ENCODE measurements around the gene PAQR3. TPM values are rescaled to one million over a fixed set of nuclear protein-coding genes. Genes with fewer than 3 reads are reported as not detected.
A peak's percentile ranks its signal among the peaks of the same experiment; 100 is the strongest.

Gene PAQR3
- total RNA-seq, 1 experiment from 2014 or later, result 22.0 TPM

DNA sequence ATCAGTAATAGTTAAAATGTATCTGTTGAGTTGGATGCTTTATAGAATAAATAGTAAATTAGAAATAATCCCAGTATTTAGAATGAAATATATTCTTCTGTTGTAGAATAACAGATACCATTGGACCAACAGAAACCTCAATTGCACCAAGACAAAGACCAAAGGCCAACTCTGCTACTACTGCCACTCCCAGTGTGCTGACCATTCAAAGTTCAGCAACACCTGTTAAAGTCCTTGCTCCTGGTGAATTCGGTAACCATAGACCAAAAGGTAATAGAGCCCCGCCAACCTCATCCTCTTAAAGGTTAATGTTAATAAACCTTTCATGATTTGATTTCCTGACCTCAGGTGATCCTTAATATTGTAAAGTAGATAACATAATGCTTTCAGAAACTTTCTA, 73.8 kb downstream of the PAQR3 start:
- no peak for DNase-seq (ENCODE audit: low spot score)
- in situ Hi-C loops (cut with HindIII; ENCODE audit: low sequenced_read_pairs), result no loop called here

DNA sequence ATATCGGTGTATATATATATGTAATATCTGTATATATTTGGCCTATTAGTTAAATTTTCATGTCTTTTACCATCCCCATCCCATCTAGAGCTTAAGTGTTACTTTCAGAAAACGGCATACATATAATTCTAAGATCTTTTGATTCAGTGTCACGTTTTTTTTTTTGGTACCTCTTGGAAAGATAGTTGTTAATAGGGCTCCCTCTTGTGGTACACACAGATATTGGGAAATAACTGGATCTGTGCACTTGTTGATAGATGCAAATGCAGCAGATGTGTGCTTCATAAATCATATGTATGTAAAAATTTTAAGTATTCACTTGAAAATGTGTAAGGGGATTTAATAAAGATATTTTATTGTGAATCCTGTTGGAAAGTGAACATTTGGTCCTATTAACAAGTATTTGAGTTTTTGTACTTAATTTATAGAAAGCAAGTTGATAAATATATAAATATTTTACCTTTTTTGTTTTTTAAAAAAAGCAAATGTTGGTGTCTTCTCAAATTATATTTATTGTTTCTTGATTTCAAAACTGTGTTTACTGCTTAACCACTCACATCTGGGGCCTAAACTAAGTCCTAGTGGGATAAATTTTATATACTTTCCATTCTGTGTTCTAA, 74.7 kb downstream of the PAQR3 start:
- peak; percentile 75 for DNase-seq (ENCODE audit: low spot score)
- in situ Hi-C loops (cut with HindIII; ENCODE audit: low sequenced_read_pairs), result no loop called here

DNA sequence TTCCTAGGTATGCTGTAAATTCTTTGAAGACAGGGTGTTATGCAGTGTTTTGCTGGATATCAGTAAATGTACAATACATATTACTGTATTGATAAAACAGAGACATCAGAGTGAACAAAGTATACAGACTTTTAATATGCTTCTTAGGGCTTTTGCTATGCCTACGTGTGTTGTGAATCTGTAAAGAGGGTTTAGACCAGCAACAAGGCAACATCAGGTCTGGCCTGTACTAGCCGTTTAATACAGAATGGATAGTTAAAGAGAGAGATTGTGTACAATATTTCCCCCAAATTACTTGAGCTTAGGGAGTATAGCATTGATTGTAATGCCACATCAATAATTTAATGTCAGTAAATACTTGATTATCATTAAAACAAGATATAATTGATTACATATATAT, 75.2 kb downstream of the PAQR3 start:
- no peak for DNase-seq (ENCODE audit: low spot score)
- in situ Hi-C loops (cut with HindIII; ENCODE audit: low sequenced_read_pairs), result no loop called here

DNA sequence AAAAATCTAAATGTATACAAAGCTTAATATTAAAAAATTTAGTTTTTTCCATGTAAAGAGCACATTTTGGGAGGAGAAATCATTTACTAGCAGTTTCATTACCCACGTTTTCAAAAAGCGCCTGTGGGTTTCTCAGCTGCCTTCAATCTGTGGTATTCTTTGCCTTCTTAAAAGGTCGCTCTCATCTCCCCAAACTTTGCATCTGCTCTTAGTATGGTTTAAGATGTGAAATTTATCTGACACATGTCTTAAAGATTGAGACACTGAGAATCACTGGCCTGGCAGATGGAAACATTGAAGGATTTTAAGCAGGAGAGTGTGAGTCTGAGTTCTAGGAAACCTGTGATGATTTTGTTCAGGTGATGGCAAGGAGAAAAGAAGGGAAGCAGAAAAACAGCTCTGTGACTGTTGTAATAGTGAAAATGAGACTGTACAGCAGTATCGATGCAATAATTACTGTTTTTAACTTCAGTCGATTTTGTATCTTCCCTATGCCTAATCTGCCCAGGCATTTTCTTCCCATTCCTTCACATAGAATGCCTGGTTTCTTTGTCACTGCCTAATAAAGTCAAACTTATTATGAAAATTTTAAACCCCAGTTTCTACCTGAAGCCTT, 75.9 kb downstream of the PAQR3 start:
- in situ Hi-C loops (cut with HindIII; ENCODE audit: low sequenced_read_pairs), result no loop called here
- no peak for DNase-seq (ENCODE audit: low spot score)

DNA sequence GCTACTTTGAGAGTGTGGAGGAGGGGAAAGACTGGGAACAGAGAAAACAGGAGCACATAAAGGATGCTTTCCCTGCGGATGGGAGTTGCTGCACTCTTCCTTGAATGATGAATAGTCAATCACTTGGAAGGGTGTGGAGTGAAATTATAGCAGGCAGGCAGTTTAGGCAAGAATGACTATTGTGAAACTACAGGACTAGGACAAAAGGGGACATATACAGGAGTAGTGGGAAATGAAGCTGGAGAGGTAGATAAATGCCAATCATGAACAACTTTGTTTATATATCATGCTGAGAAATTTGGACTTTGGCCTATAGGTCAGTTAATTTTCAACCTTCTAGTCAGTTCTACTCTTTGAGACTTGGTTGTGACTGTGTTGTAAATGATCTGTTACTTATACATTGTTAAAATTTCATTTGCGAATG, 76.9 kb downstream of the PAQR3 start:
- in situ Hi-C loops (cut with HindIII; ENCODE audit: low sequenced_read_pairs), result no loop called here
- DNase-seq (ENCODE audit: low spot score), result no peak

Other genes with a start within 250 kb of the PAQR3 start
- 9.4 and 10.4 TPM in 2 replicates for gene BMP2K, start 163.1 kb downstream of the PAQR3 start, total RNA-seq (2014; rRNA removed; shearing (Covaris generic))

Measured in G401 (cell line).